Peyer's patch (tissue), 4 donors: ENCODE data around the gene SMAP2. TPM values are rescaled to one million over a fixed set of nuclear protein-coding genes. Genes with fewer than 3 reads are reported as not detected.
A peak's percentile ranks its signal among the peaks of the same experiment; 100 is the strongest.

ENCODE experiments used
- DNase-seq, 3 donors: peaks; one replicate each; pipeline ENCODE4 v3.0.0-alpha.2; 2017 to 2019
- H3K27ac ChIP-seq, 4 donors: fragments of 200-600 bp; sonication (generic); one replicate each; pipeline ENCODE4 v1.5.1; 2016 to 2019
- H3K27me3 ChIP-seq, 2 donors: fragments of 200-600 bp; sonication (generic); one replicate each; pipeline ENCODE4 v1.5.1; 2019
- H3K36me3 ChIP-seq, 3 donors: fragments of 200-600 bp; sonication (generic); one replicate each; pipeline ENCODE4 v1.5.1; 2016 to 2019
- H3K4me1 ChIP-seq, 4 donors: fragments of 200-600 bp; sonication (generic); one replicate each; pipeline ENCODE4 v1.5.1; 2016 to 2019
- H3K4me3 ChIP-seq, 4 donors: fragments of 200-600 bp; sonication (generic); 1 replicate in 3 of 4; 2 replicates in 1 of 4; pipeline ENCODE4 v1.5.1; 2016 to 2019; ENCODE audit warnings: mild to moderate bottlenecking in 1 of 4
- H3K9me3 ChIP-seq, 4 donors: fragments of 200-600 bp; sonication (generic); one replicate each; pipeline ENCODE4 v1.5.1; 2016 to 2019; ENCODE audit warnings: mild to moderate bottlenecking in 1 of 4
- POLR2A ChIP-seq, 2 donors: fragments of 450-650 bp; IDR thresholded peaks; one replicate each; pipeline ENCODE4 v1.5.1; 2017; ENCODE audit warnings: antibody characterized with exemption in 2 of 2, mild to moderate bottlenecking in 2 of 2, moderate library complexity in 2 of 2
- total RNA-seq, 4 donors: library from RNA; depleted of rRNA; stranded (reverse); fragments of >200 nt; gene quantifications; one replicate each; pipeline ENCODE4 v1.1.0, GENCODE V29; 2016
- TF ChIP-seq, protein P1 (sequence below), 6 experiments: fragments of 450-650 bp in 4 of 6; fragments of 200-600 bp in 2 of 6; sonication (generic) in 1 of 6; IDR thresholded peaks; one replicate each; pipeline ENCODE4 v1.5.1; 2017 to 2019; ENCODE audit warnings: antibody characterized with exemption in 6 of 6, mild to moderate bottlenecking in 3 of 6, moderate library complexity in 1 of 6

Gene SMAP2
- total RNA-seq, 4 donors from 2014 or later: 24.7 to 170 (median 33.7) TPM

GRCh38 chr1:40362199-40362598 is 11.3 kb upstream of the SMAP2 start:
- peaks cover 0 to 3% (median 0%) of the 10 kb centered on the region in 4 donors for H3K9me3 ChIP-seq
- H3K36me3 ChIP-seq: no peaks in the 10 kb centered on the region
- TF ChIP-seq, protein P1, sequence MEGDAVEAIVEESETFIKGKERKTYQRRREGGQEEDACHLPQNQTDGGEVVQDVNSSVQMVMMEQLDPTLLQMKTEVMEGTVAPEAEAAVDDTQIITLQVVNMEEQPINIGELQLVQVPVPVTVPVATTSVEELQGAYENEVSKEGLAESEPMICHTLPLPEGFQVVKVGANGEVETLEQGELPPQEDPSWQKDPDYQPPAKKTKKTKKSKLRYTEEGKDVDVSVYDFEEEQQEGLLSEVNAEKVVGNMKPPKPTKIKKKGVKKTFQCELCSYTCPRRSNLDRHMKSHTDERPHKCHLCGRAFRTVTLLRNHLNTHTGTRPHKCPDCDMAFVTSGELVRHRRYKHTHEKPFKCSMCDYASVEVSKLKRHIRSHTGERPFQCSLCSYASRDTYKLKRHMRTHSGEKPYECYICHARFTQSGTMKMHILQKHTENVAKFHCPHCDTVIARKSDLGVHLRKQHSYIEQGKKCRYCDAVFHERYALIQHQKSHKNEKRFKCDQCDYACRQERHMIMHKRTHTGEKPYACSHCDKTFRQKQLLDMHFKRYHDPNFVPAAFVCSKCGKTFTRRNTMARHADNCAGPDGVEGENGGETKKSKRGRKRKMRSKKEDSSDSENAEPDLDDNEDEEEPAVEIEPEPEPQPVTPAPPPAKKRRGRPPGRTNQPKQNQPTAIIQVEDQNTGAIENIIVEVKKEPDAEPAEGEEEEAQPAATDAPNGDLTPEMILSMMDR (IDR thresholded peaks at IDR 0.05): no peak
- TF ChIP-seq POLR2A (IDR thresholded peaks at IDR 0.05): no peak
- no peak overlapping the region for H3K27ac ChIP-seq
- no peak for DNase-seq
- H3K27me3 ChIP-seq: no peaks in the 10 kb centered on the region
- no peak overlapping the region for H3K4me3 ChIP-seq
- H3K4me1 ChIP-seq: no peaks in the 10 kb centered on the region

- Histone ChIP-seq H3K4me3 (no peak overlapping the region), H3K9me3 (peaks cover 0 to 3% (median 0%) of the 10 kb centered on the region in 4 donors), H3K27me3 (no peaks in the 10 kb centered on the region), H3K27ac (no peak overlapping the region), H3K36me3 (no peaks in the 10 kb centered on the region), H3K4me1 (no peaks in the 10 kb centered on the region)
- no peak for DNase-seq
- TF ChIP-seq, protein P1 (IDR thresholded peaks at IDR 0.05): no peak
- no peak for TF ChIP-seq POLR2A (IDR thresholded peaks at IDR 0.05)
Measured at GRCh38 chr1:40362699-40363098, 10.8 kb upstream of the SMAP2 start.

DNA sequence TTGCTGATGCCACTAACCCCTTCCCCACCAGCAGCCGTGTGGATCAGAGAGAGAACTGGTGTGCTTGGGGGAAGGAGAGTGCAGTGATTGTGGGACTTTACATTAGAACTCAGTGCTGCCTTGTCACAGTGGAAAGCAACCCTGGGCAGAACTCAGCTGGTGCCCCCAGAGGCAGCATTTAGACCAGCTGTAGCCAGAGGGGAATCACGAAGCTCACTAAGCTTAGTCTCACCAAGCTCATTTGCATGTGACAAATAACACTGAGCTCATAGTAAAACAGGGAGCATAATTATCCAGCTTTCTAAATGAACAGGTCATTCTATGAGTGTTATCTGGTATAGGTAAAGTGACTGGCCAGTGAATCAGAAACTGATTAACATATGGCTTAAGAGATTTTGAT is 9.8 kb upstream of the SMAP2 start:
- Histone ChIP-seq H3K9me3 (no peaks in the 10 kb centered on the region), H3K27me3 (no peaks in the 10 kb centered on the region), H3K4me3 (no peak overlapping the region), H3K4me1 (no peaks in the 10 kb centered on the region), H3K27ac (no peak overlapping the region), H3K36me3 (no peaks in the 10 kb centered on the region)
- TF ChIP-seq, protein P1 (IDR thresholded peaks at IDR 0.05): peak in 1 of 6 experiments; percentile 6
- TF ChIP-seq POLR2A (IDR thresholded peaks at IDR 0.05): no peak
- DNase-seq: peak in 2 of 3 donors; percentile 56 to 59

DNA sequence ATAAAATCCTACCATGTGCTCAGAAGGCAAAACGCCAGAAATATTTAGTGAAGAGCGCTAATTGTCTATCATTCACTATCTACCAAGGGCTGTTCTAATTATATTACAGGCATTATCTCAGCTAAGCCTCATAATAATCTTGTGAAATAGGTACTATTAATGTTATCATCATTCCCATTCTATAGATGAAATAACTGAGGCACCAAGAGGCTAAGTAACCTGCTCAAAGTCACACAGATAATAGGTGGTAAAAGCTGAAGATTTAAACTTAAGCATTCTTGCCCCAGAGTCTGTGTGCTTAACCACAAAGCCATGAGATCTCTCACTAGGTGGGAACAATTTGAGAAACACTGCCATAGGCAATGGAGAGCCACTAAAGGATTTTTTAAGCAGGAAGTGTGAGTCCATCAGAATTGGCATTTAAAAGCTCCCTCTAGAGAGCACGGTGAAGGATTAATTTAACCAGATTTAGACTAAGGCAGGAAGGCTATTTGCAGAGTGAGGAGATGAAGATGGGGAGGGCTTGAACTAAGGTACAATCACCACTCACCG is 1.7 kb upstream of the SMAP2 start:
- Histone ChIP-seq H3K36me3 (no peaks in the 10 kb centered on the region), H3K9me3 (no peaks in the 10 kb centered on the region), H3K27ac (no peak overlapping the region), H3K27me3 (no peaks in the 10 kb centered on the region), H3K4me3 (no peak overlapping the region), H3K4me1 (peaks cover 0 to 7% (median 2%) of the 10 kb centered on the region in 4 donors)
- no peak for DNase-seq
- TF ChIP-seq, protein P1 (IDR thresholded peaks at IDR 0.05): no peak
- no peak for TF ChIP-seq POLR2A (IDR thresholded peaks at IDR 0.05)

GRCh38 chr1:40372658-40373322 is 737 bp upstream of the SMAP2 start:
- Histone ChIP-seq H3K4me1 (peaks cover 0 to 14% (median 2%) of the 10 kb centered on the region in 4 donors), H3K9me3 (no peaks in the 10 kb centered on the region), H3K27ac (peak overlapping the region in 1 of 4 donors; percentile 100), H3K36me3 (no peaks in the 10 kb centered on the region), H3K4me3 (peak overlapping the region in 2 of 4 donors; percentile 94 to 100), H3K27me3 (no peaks in the 10 kb centered on the region)
- DNase-seq: no peak
- no peak for TF ChIP-seq POLR2A (IDR thresholded peaks at IDR 0.05)
- TF ChIP-seq, protein P1 (IDR thresholded peaks at IDR 0.05): no peak
